Mucosa of descending colon (tissue), 3 donors: ENCODE measurements around the gene LRRTM4. TPM values are rescaled to one million over a fixed set of nuclear protein-coding genes. Genes with fewer than 3 reads are reported as not detected.

Experiments used
- ATAC-seq: fragments of 200-7000 bp; cut with Tn5 transposase; one replicate; pipeline ENCODE4 v1.9.1; 2020; ENCODE audit warnings: mild to moderate bottlenecking, moderate library complexity
- DNase-seq, 3 donors: peaks; one replicate each; pipeline ENCODE4 v3.0.0-alpha.2; 2020
- H3K36me3 ChIP-seq: fragments of 200-600 bp; one replicate; pipeline ENCODE4 v1.8.0; 2021; ENCODE audit warnings: low read depth, mild to moderate bottlenecking
- H3K4me1 ChIP-seq: fragments of 200-600 bp; one replicate; pipeline ENCODE4 v1.8.0; 2021; ENCODE audit warnings: low read depth, mild to moderate bottlenecking
- H3K4me3 ChIP-seq: fragments of 200-600 bp; one replicate; pipeline ENCODE4 v1.8.0; 2021; ENCODE audit warnings: mild to moderate bottlenecking
- H3K9me3 ChIP-seq: fragments of 200-600 bp; one replicate; pipeline ENCODE4 v1.8.0; 2021; ENCODE audit warnings: mild to moderate bottlenecking
- intact Hi-C, 2 donors: fragments of 100-400 bp; cut with DNase I in 1 of 2; cut with micrococcal nuclease in 1 of 2; formaldehyde crosslinking; loops; one replicate each; pipeline versions ENCODE4 v1.11.0 to v1.11.1; 2022; cut with DNase I, micrococcal nuclease
- total RNA-seq, 3 donors: library from RNA; stranded (reverse); fragmentation: NEBNext Ultra II Directional in 2 of 3; extraction: Animal tissue kit (Norgen Biotek cat#: 25700) in 2 of 3; gene quantifications; one replicate each; pipeline versions ENCODE4 v1.2.1 to v1.2.4, GENCODE V29; 2021 to 2023
- TF ChIP-seq, protein P1 (sequence below): fragments of 200-600 bp; IDR thresholded peaks from one replicate; pipeline ENCODE4 v1.8.0; 2022; ENCODE audit warnings: antibody characterized with exemption, mild to moderate bottlenecking
- donor health status: DM: no; HTN: no; CAD: no; lungs with moderate emphysema.
- donor health status: DM: no; HTN: no; CAD: no.
- donor health status: DM: no; HTN: yes; CAD: no.

The LRRTM4 gene
- total RNA-seq, 3 donors from 2014 or later, result 0.41 to 1.4 TPM; not detected in 1

GRCh38 chr2:77552956-77553355 lies 30.8 kb upstream of the LRRTM4 start:
- Histone ChIP-seq H3K4me3 (no peak overlapping the region), H3K9me3 (no peaks in the 10 kb centered on the region), H3K4me1 (no peaks in the 10 kb centered on the region), H3K36me3 (no peaks in the 10 kb centered on the region)
- intact Hi-C loops, result no loop called here
- TF ChIP-seq, protein P1, sequence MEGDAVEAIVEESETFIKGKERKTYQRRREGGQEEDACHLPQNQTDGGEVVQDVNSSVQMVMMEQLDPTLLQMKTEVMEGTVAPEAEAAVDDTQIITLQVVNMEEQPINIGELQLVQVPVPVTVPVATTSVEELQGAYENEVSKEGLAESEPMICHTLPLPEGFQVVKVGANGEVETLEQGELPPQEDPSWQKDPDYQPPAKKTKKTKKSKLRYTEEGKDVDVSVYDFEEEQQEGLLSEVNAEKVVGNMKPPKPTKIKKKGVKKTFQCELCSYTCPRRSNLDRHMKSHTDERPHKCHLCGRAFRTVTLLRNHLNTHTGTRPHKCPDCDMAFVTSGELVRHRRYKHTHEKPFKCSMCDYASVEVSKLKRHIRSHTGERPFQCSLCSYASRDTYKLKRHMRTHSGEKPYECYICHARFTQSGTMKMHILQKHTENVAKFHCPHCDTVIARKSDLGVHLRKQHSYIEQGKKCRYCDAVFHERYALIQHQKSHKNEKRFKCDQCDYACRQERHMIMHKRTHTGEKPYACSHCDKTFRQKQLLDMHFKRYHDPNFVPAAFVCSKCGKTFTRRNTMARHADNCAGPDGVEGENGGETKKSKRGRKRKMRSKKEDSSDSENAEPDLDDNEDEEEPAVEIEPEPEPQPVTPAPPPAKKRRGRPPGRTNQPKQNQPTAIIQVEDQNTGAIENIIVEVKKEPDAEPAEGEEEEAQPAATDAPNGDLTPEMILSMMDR, result no peak
- ATAC-seq (no peak), DNase-seq (no peak)

GRCh38 chr2:77538031-77538430 lies 15.9 kb upstream of the LRRTM4 start:
- H3K4me1 ChIP-seq, result no peaks in the 10 kb centered on the region
- intact Hi-C loops, result no loop called here
- TF ChIP-seq, protein P1, result no peak
- no peaks in the 10 kb centered on the region for H3K36me3 ChIP-seq
- no peak for ATAC-seq
- no peaks in the 10 kb centered on the region for H3K9me3 ChIP-seq
- DNase-seq, result no peak
- H3K4me3 ChIP-seq, result no peak overlapping the region

GRCh38 chr2:77522888-77523287 lies 712 bp upstream of the LRRTM4 start:
- H3K4me3 ChIP-seq, result no peak overlapping the region
- no peak for ATAC-seq
- H3K4me1 ChIP-seq, result no peaks in the 10 kb centered on the region
- TF ChIP-seq, protein P1, result no peak
- no peaks in the 10 kb centered on the region for H3K9me3 ChIP-seq
- H3K36me3 ChIP-seq, result no peaks in the 10 kb centered on the region
- intact Hi-C loops, result no loop called here
- no peak for DNase-seq

DNA sequence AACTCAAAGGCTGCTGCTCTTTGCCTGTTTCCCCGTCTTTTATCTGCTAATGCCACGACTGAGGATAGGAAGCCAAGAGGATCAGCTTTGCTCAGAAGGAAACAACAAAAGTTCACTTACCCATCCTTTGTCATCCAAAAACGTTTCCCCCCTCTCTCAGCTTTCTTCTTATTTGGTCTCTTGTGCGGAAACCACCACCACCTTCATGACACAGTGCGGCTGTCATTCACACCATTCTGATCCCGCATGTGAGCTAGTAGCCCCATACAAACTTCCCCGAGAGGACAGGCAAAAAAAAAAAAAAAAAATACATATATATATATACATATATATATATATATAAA lies 656 bp downstream of the LRRTM4 start:
- no peaks in the 10 kb centered on the region for H3K4me1 ChIP-seq
- ATAC-seq, result no peak
- intact Hi-C loops, result no loop called here
- H3K4me3 ChIP-seq, result no peak overlapping the region
- no peaks in the 10 kb centered on the region for H3K36me3 ChIP-seq
- TF ChIP-seq, protein P1, result no peak
- DNase-seq, result no peak
- H3K9me3 ChIP-seq, result no peaks in the 10 kb centered on the region

- H3K4me3 ChIP-seq, result no peak overlapping the region
These were observed 1.3 kb downstream of the LRRTM4 start for GRCh38 chr2:77520641-77521547.

More at GRCh38 chr2:77520641-77521547, 1.3 kb downstream of the LRRTM4 start:
- TF ChIP-seq, protein P1, result no peak
- intact Hi-C loops, result no loop called here
- H3K36me3 ChIP-seq, result no peaks in the 10 kb centered on the region
- no peaks in the 10 kb centered on the region for H3K9me3 ChIP-seq
- DNase-seq (no peak), ATAC-seq (no peak)
- no peaks in the 10 kb centered on the region for H3K4me1 ChIP-seq
